Measurements from ENCODE around the gene ADO. TPM values are rescaled to one million over a fixed set of nuclear protein-coding genes. Genes with fewer than 3 reads are reported as not detected.

ADO gene
- total RNA-seq, 1 experiment from 2014 or later: 26.2 TPM

DNA sequence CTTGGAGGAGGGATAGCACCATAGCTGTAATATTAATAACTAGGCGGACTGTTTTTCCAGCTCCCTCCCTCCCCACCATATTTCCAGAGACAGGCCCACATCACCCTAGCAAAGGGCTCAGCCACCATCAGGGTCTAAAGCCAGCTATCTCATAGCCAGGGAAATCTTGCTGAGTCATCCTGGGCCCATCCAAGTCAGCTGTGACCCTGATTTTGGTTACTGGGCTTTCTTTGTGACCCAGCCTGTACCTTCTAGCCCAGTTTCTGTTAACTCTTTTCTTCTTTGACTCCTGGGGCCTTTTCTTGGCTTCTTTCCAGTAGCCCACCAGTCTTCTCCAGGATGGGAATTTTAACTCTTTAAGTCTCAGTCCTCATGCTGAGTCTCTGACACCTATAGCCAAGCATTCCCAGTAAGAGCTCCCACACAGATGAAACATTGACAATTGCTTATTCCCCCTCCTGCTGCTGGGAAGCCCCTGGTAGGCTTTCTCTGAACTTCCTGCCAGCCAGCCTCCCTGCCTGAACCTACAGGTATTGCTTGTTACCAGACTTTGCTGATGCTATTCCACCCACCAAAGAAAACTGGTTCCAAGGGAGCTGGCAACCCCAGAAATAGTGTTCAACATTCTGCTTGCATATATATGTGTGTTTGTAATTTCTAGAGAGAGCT is 34.8 kb upstream of the ADO start:
- no peak for TF ChIP-seq MAX (IDR thresholded peaks at IDR 0.05)
- no peaks in the 10 kb centered on the region for H3K79me2 ChIP-seq (ENCODE audit: insufficient read depth, low read length)
- no peak overlapping the region for H3K4me2 ChIP-seq (ENCODE audit: low read length)
- ChIA-PET CTCF (no interaction called here), POLR2A (no interaction called here), RAD21 (ENCODE audit: low non-redundant PET in 1 of 2, low total read pairs in 2 of 2, uncharacterized antibody in 2 of 2, unreplicated experiment in 2 of 2) (no interaction called here)
- no peak overlapping the region for H3K27ac ChIP-seq (ENCODE audit: low read depth, low read length)
- no peaks in the 10 kb centered on the region for H4K20me1 ChIP-seq (ENCODE audit: insufficient read depth)
- no peaks in the 10 kb centered on the region for H3K9me2 ChIP-seq (ENCODE audit: insufficient read depth)
- H3K9me3 ChIP-seq (ENCODE audit: control insufficient read depth in 1 of 2, insufficient read depth in 1 of 2, low read depth in 1 of 2, low read length in 2 of 2): no peaks in the 10 kb centered on the region
- no peak overlapping the region for H3K9ac ChIP-seq (ENCODE audit: low read length)
- intact Hi-C loops (cut with micrococcal nuclease): no loop called here
- no peak overlapping the region for H2AFZ ChIP-seq (ENCODE audit: low read depth, low read length, poor library complexity, severe bottlenecking)
- H3K36me3 ChIP-seq (ENCODE audit: control insufficient read depth in 1 of 2, insufficient read depth in 2 of 2, low read length in 2 of 2): no peaks in the 10 kb centered on the region
- ATAC-seq (no peak), DNase-seq (ENCODE audit: low read depth, low spot score) (no peak)
- peaks cover 6% of the 10 kb centered on the region; the same call in 1 of the 2 replicates for H3K27me3 ChIP-seq (ENCODE audit: insufficient read depth, low read length)
- peaks cover 0 to 6% of the 10 kb centered on the region in 2 experiments; a peak in 2 of 4 replicates for H3K4me1 ChIP-seq (ENCODE audit: control insufficient read depth in 1 of 2, insufficient read depth in 2 of 2, low read length in 2 of 2)
- H3K4me3 ChIP-seq (replicated peaks in 1 of 2; ENCODE audit: low read depth in 1 of 2, low read length in 2 of 2): no peak overlapping the region
- BruUV-seq (replicated peaks): no TSS peak

DNA sequence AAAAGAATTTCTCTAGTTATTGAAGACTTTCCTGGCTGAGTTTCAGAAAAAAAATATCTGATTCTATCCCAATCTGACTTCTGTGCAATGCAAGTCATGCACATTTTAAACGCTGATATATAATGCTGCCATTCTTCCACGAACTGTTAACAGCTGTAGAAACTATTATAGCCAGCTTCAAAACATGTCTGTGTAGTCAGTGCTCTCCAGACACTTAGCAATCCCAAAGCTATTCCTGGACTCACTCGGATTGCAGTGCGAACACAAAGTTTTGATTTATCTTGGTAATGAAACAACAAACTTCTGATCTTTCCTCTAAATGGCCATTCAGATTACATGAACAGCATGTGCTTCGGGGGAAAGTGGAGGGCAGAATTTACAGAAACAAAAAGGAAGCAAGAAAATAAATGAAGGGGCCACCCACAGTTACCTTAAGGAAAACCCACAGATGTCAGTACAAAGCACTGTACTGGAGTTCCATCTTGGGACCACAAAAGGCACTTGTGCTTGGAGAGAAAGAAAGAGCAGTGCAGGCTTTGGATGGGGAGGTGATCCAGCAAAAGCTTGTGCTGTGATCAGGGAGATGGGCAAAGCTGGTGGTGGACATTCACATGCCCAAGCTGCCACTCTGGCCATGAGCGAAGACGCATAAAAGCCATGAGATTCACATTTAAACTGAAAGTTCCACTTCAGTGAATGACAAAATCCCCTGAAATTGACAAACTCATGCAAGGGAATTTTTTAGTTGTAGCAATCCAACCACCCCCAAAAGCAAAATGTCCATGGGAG is 32.1 kb upstream of the ADO start:
- Histone ChIP-seq H3K27me3 (ENCODE audit: insufficient read depth, low read length) (peaks cover 6% of the 10 kb centered on the region; the same call in 1 of the 2 replicates), H3K4me2 (ENCODE audit: low read length) (no peak overlapping the region), H3K27ac (ENCODE audit: low read depth, low read length) (no peak overlapping the region), H3K4me1 (ENCODE audit: control insufficient read depth in 1 of 2, insufficient read depth in 2 of 2, low read length in 2 of 2) (no peaks in the 10 kb centered on the region), H3K9me3 (ENCODE audit: control insufficient read depth in 1 of 2, insufficient read depth in 1 of 2, low read depth in 1 of 2, low read length in 2 of 2) (no peaks in the 10 kb centered on the region), H3K9me2 (ENCODE audit: insufficient read depth) (no peaks in the 10 kb centered on the region), H2AFZ (ENCODE audit: low read depth, low read length, poor library complexity, severe bottlenecking) (no peak overlapping the region), H3K36me3 (ENCODE audit: control insufficient read depth in 1 of 2, insufficient read depth in 2 of 2, low read length in 2 of 2) (no peaks in the 10 kb centered on the region), H3K9ac (ENCODE audit: low read length) (no peak overlapping the region), H4K20me1 (ENCODE audit: insufficient read depth) (no peaks in the 10 kb centered on the region), H3K4me3 (replicated peaks in 1 of 2; ENCODE audit: low read depth in 1 of 2, low read length in 2 of 2) (no peak overlapping the region), H3K79me2 (ENCODE audit: insufficient read depth, low read length) (no peaks in the 10 kb centered on the region)
- POLR2A ChIA-PET: no interaction called here
- BruUV-seq (replicated peaks): no TSS peak
- no peak for TF ChIP-seq SP1 (IDR thresholded peaks at IDR 0.05; ENCODE audit: low read depth)
- TF ChIP-seq EZH2phosphoT487 (IDR thresholded peaks at IDR 0.05; ENCODE audit: borderline replicate concordance): no peak
- intact Hi-C loops (cut with micrococcal nuclease): no loop called here
- ATAC-seq (no peak), DNase-seq (ENCODE audit: low read depth, low spot score) (no peak)
- CTCF ChIA-PET: no interaction called here
- RAD21 ChIA-PET (ENCODE audit: low non-redundant PET in 1 of 2, low total read pairs in 2 of 2, uncharacterized antibody in 2 of 2, unreplicated experiment in 2 of 2): no interaction called here
